NCI-H146 treated with DMSO at 0.1 percent for 48 hours (cell line): ENCODE results near the gene TYSND1.
"Not testable (repeated sequence)": the region's sequence is repeated elsewhere in the genome, so short reads cannot be mapped to it uniquely, and the experiment has no call there.

Source experiments
- DNase-seq: peaks from one replicate; lab custom pipeline; 2025; ENCODE audit not compliant: unreplicated experiment; lab: John Stamatoyannopoulos, UW

TYSND1 gene

DNA sequence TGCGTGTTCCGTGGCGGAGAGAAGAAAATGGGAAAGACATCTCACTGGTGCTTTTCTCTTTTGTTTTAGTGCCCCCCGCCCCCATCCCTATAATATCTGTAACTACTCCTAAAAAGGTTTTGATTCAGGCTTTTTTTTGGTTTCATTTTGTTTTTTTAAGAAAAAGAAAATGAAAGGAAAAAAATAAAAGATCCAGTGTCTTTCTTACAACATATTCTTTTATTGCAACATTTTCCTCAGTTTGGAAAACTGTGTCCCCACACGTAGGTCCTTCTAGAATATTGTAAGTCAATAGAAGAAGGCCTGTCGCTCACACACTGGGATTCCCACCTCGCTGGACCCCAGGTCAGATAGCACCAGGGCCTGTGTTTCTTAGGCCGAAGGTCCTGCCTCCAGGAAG, 34.4 kb downstream of the TYSND1 start:
- DNase-seq = no peak

- no peak for DNase-seq
Measured at GRCh38 chr10:70111496-70111895, 35.0 kb downstream of the TYSND1 start.

DNA sequence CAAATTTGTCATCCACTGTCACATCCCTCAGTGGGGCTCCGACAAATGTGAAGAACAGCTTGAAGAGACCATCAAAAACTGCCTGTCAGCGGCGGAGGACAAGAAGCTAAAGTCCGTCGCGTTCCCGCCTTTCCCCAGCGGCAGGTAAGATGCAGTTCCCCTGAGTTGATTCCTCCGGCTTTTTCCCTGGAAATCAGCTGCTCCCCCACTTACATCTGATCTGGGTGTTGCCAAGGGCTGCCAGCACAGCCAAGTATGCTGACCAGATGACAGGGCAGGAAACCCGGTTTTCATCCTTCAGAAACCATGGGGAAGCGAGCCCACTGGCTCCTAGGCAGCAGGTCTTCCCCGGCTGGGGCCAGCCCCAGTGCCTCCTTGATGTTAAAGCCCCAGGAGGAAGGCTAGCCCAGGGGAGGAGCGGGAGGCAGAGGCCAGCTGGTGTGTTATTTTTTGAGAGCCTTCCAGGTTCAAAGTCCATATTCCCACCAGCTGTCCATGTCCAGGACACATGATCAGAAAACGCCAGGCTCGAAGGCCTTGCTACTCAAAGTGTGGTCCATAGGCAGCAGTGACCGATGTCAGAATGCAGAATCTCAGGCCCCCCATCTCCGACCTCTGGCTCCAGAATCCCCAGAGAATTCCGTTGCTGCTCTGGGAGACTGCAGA, 37.3 kb downstream of the TYSND1 start:
- DNase-seq = no peak

GRCh38 chr10:70106958-70107791, 39.3 kb downstream of the TYSND1 start:
- DNase-seq = peak; percentile 33

DNA sequence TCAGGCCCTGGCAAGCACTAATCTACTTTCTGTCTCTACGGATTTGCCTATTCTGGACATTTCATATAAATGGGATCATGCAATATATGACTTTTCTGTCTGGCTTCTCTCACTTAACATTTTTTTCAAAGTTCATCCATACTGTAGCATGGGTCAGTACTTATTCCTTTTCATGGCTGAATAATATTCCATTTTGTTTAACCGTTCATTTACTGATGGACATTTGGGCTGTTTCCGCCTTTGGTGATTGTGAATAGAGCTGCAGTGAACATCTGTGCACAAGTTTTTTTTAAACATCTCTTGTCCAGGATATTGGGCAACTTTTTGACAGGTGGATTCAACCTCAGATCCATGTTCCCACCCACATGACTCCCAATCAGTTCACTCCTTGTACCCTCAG, 44.8 kb downstream of the TYSND1 start:
- no peak for DNase-seq

- DNase-seq = not testable (repeated sequence)
Measured at GRCh38 chr10:70101068-70101562, 45.4 kb downstream of the TYSND1 start.

- no peak for DNase-seq
Measured at GRCh38 chr10:70098271-70098670, 48.2 kb downstream of the TYSND1 start.

DNA sequence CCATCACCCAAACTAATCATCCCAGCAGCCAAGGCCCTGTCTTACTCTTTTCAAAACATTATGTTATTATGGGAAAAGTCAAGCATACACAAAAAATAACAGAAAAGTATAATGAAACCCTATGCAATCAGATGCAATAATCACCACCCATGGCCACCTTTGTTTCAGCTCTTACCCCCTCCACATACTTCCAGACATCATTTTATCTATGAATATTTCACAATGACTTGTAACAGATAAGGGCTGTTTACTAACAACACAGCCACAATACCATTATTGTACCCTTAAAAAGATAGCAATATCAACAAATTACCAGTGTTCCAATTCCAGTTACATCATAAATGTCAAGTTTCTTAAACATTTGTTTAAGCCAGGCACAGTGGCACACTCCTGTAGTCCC, 49.0 kb downstream of the TYSND1 start:
- no peak for DNase-seq

GRCh38 chr10:70096705-70097420, 49.6 kb downstream of the TYSND1 start:
- DNase-seq = no peak

DNA sequence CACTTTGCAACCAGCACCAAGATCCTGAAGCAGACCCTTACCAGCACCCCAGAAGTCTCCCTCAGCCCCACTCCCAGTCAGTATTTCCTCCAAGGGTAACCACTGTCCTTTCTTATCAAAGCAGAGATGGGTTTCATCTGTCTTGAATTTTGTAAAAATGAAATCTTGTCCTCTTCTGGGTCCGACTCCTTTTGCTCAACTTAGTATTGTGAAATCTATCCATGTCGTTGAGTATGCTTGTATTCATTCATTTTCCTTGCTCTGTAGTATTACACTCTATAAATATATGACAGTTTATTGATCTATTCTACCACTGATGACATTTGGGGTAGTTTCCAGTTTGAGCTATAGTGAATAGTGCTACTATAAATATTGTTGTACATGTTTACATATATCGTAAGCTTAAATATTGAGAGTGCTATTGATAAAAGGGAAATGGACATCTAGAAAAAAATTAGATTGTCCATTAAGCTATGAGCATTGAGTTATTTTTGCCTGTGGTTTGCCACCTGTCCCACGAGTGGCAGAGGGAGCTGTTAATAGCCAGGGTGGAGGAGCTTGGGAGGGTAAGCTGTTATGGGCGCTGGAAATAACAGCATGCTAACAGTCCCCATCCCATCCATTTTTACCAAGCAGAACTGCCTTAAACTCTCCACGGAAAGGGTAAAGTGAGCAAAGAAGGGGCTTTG, 50.3 kb downstream of the TYSND1 start:
- no peak for DNase-seq

GRCh38 chr10:70094250-70094649, 52.2 kb downstream of the TYSND1 start:
- DNase-seq = no peak

GRCh38 chr10:70093335-70093944, 53.1 kb downstream of the TYSND1 start:
- no peak for DNase-seq

- DNase-seq = no peak
Measured at GRCh38 chr10:70092389-70092718, 54.1 kb downstream of the TYSND1 start.

- no peak for DNase-seq
Measured at GRCh38 chr10:70090951-70091350, 55.5 kb downstream of the TYSND1 start.

DNA sequence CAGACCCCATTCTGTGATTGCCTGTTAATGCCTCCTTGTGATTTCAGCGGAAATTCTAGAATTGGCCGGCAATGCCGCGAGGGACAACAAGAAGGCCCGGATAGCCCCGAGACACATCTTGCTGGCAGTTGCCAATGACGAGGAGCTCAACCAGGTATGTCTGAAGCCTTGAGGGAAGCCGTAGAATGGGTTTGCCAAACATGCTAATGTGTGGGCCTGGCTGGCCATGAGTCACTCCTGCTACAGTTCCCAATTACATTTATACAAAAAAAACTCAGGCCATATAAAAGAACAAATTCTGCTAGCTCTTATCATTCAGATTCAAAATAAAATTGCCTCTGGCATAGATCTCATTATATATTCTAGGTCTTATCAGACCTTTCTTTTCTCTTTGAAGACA, 56.5 kb downstream of the TYSND1 start:
- DNase-seq = no peak

GRCh38 chr10:70088308-70088698, 58.2 kb downstream of the TYSND1 start:
- DNase-seq = no peak
